ENCODE results near the gene SPATA20. TPM values are rescaled to one million over a fixed set of nuclear protein-coding genes. Genes with fewer than 3 reads are reported as not detected.

The SPATA20 gene
- total and polyA plus RNA-seq, 2 of the 4 experiments (the other 2 are of a cell fraction), result 17.0 to 35.0 TPM

DNA sequence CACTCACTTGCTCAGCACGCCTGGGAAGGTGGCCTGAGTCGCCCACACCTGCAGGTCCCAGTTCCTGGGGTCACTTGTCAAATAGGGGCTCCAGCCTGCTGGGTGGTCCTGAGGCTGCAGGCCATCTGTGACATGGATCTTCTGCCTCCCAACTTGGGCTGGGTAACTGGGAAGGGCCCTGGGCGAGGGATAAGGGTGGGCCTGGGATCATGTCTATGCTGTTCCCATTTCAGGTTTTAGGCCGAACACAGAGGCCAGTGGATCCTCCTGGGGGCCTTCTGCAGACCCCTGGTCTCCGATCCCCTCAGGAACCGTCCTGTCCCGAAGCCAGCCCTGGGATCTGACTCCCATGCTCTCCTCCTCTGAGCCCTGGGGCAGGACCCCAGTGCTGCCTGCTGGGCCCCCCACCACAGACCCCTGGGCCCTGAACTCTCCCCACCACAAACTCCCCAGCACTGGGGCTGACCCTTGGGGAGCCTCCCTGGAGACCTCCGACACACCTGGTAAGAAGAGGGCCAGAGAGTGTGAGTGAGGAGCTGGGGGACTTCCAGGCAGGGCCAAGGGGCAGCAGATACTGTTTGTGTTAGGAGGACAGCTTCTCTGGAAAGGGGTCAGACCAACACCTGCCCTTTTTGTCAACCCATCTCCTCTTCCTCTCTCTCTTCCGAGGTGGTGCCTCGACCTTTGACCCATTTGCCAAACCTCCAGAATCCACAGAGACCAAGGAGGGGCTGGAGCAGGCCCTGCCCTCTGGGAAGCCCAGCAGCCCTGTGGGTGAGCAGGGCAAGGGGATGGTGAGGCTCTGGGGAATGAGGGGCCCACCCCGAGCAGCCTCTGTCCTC lies 6.2 kb upstream of the SPATA20 start (continued):
- TF ChIP-seq, protein P1, sequence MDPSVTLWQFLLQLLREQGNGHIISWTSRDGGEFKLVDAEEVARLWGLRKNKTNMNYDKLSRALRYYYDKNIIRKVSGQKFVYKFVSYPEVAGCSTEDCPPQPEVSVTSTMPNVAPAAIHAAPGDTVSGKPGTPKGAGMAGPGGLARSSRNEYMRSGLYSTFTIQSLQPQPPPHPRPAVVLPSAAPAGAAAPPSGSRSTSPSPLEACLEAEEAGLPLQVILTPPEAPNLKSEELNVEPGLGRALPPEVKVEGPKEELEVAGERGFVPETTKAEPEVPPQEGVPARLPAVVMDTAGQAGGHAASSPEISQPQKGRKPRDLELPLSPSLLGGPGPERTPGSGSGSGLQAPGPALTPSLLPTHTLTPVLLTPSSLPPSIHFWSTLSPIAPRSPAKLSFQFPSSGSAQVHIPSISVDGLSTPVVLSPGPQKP (IDR thresholded peaks at IDR 0.05; ENCODE audit: borderline replicate concordance, low read depth, low read length), result no peak
- TF ChIP-seq MXI1 (IDR thresholded peaks at IDR 0.05; ENCODE audit: borderline replicate concordance, low read depth, low read length), result no peak

DNA sequence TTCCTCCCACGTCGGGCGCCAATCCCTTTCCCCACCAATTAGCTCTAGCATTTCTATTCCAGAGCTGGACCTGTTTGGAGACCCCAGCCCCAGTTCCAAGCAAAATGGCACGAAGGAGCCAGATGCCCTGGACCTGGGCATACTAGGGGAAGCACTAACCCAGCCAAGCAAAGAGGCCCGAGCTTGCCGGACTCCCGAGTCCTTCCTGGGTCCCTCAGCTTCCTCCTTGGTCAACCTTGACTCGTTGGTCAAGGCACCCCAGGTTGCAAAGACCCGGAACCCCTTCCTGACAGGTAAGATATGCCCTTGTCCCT lies 5.6 kb upstream of the SPATA20 start:
- Histone ChIP-seq H3K18ac (ENCODE audit: low read depth, low read length) (no peak overlapping the region), H2AK5ac (ENCODE audit: low read depth, low read length) (peak overlapping the region; percentile 43; the same call in 1 of the 2 replicates), H2BK20ac (ENCODE audit: low read depth, low read length) (no peak overlapping the region), H4K20me1 (ENCODE audit: insufficient read depth, low read length) (no peaks in the 10 kb centered on the region), H3K27me3 (ENCODE audit: control insufficient read depth, insufficient read depth, low read length) (no peaks in the 10 kb centered on the region), H3K9me1 (ENCODE audit: insufficient read depth, low read length) (peaks cover 4% of the 10 kb centered on the region), H3K27ac (ENCODE audit: insufficient read depth, low read length) (no peak overlapping the region), H3K4ac (ENCODE audit: low read depth, low read length) (peak overlapping the region; percentile 87), H3K4me3 (ENCODE audit: insufficient read depth, low read depth, low read length) (peak overlapping the region; percentile 65), H3K36me3 (ENCODE audit: control insufficient read depth, insufficient read depth, low read length) (no peaks in the 10 kb centered on the region), H3K4me2 (ENCODE audit: low read depth, low read length) (peak overlapping the region; percentile 74), H3K14ac (replicated peaks; ENCODE audit: low read depth, low read length) (peak overlapping the region; percentile 91), H2AK9ac (replicated peaks; ENCODE audit: low read depth, low read length, poor library complexity) (peak overlapping the region; percentile 86), H3K23ac (ENCODE audit: low read depth, low read length) (peak overlapping the region; percentile 70; the same call in 1 of the 2 replicates), H3K9me3 (ENCODE audit: control insufficient read depth, insufficient read depth, low read length) (no peaks in the 10 kb centered on the region), H2BK15ac (ENCODE audit: low read depth, low read length) (no peak overlapping the region; the same call in 2 of the 3 replicates), H3K9ac (ENCODE audit: low read depth, low read length) (peak overlapping the region; percentile 71), H3K4me1 (ENCODE audit: control insufficient read depth, insufficient read depth, low read length) (peaks cover 12% of the 10 kb centered on the region; the same call in 1 of the 2 replicates), H4K91ac (ENCODE audit: insufficient read depth, low read depth, low read length) (peak overlapping the region; percentile 59), H2BK5ac (ENCODE audit: low read depth, low read length, poor library complexity, severe bottlenecking) (no peak overlapping the region), H2AFZ (replicated peaks; ENCODE audit: low read length, poor library complexity) (peak overlapping the region; percentile 97), H4K5ac (ENCODE audit: low read depth, low read length) (peak overlapping the region; percentile 63), H3K56ac (ENCODE audit: extremely low read depth, insufficient read depth, low read length) (no peak overlapping the region), H4K8ac (ENCODE audit: low read depth in 2 of 2, low read length in 2 of 2) (peak overlapping the region; percentile 38 to 97), H2BK120ac (ENCODE audit: low read depth, low read length) (peak overlapping the region; percentile 71), H3K79me1 (ENCODE audit: low read depth in 1 of 2, low read length in 2 of 2) (peaks cover 0 to 7% of the 10 kb centered on the region in 2 experiments; a peak in 2 of 4 replicates)
- no TSS peak for BruUV-seq (replicated peaks)
- ATAC-seq (ENCODE audit: low read depth) (no peak), DNase-seq (no peak)
- WGBS, 2 experiments (ENCODE audit: extremely low coverage in 2 of 2, insufficient read length in 1 of 2), result 94% methylated on average over 5 of the region's 9 CpGs; no CpG with 5 or more reads in 1 of the 2 experiments
- ChIA-PET CTCF (no interaction called here), POLR2A (ENCODE audit: unreplicated experiment) (no interaction called here)
- in situ Hi-C loops (cut with MboI; ENCODE audit: low sequenced_read_pairs), result loop anchor here (10.0 kb wide), 1 partner anchor 413 kb away; no protein-coding TSS in a partner anchor
- dilution Hi-C loops (cut with HindIII; ENCODE audit: low sequenced_read_pairs, unreplicated experiment), result no loop called here
- intact Hi-C loops (cut with micrococcal nuclease), result loop anchor here (10.0 kb wide), 1 partner anchor 413 kb away; no protein-coding TSS in a partner anchor
- TF ChIP-seq, protein P2, sequence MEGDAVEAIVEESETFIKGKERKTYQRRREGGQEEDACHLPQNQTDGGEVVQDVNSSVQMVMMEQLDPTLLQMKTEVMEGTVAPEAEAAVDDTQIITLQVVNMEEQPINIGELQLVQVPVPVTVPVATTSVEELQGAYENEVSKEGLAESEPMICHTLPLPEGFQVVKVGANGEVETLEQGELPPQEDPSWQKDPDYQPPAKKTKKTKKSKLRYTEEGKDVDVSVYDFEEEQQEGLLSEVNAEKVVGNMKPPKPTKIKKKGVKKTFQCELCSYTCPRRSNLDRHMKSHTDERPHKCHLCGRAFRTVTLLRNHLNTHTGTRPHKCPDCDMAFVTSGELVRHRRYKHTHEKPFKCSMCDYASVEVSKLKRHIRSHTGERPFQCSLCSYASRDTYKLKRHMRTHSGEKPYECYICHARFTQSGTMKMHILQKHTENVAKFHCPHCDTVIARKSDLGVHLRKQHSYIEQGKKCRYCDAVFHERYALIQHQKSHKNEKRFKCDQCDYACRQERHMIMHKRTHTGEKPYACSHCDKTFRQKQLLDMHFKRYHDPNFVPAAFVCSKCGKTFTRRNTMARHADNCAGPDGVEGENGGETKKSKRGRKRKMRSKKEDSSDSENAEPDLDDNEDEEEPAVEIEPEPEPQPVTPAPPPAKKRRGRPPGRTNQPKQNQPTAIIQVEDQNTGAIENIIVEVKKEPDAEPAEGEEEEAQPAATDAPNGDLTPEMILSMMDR (conservative IDR thresholded peaks at IDR 0.05; ENCODE audit: low read depth, low read length), result no peak
